GM21447 (cell line): ENCODE results near the gene SDF2L1.
"Not testable (repeated sequence)": the region's sequence is repeated elsewhere in the genome, so short reads cannot be mapped to it uniquely, and the experiment has no call there.

Experiments
- ATAC-seq: cut with Tn5 transposase; IDR thresholded peaks from one replicate; pipeline ENCODE4 v1.9.1; 2021; ENCODE audit not compliant: unreplicated experiment

SDF2L1 gene

GRCh38 chr22:21660904-21661303 is 18.8 kb downstream of the SDF2L1 start:
- ATAC-seq, result no peak

- no peak for ATAC-seq
These were observed 19.9 kb downstream of the SDF2L1 start for GRCh38 chr22:21661991-21662390.

GRCh38 chr22:21663738-21664137 is 21.6 kb downstream of the SDF2L1 start:
- ATAC-seq, result no peak

- no peak for ATAC-seq
These were observed 23.1 kb downstream of the SDF2L1 start for GRCh38 chr22:21665047-21665851.

- ATAC-seq, result no peak
These were observed 24.7 kb downstream of the SDF2L1 start for GRCh38 chr22:21666786-21667185.

- no peak for ATAC-seq
These were observed 26.9 kb downstream of the SDF2L1 start for GRCh38 chr22:21669026-21669425.

- no peak for ATAC-seq
These were observed 30.1 kb downstream of the SDF2L1 start for GRCh38 chr22:21672107-21672629.

- ATAC-seq, result no peak
These were observed 31.6 kb downstream of the SDF2L1 start for GRCh38 chr22:21673534-21674321.

- no peak for ATAC-seq
These were observed 32.6 kb downstream of the SDF2L1 start for GRCh38 chr22:21674638-21675245.

- no peak for ATAC-seq
These were observed 35.7 kb downstream of the SDF2L1 start for GRCh38 chr22:21677606-21678443.

- ATAC-seq, result not testable (repeated sequence)
These were observed 36.7 kb downstream of the SDF2L1 start for GRCh38 chr22:21678842-21679241.

GRCh38 chr22:21679383-21679782 is 37.3 kb downstream of the SDF2L1 start:
- ATAC-seq, result no peak

- no peak for ATAC-seq
These were observed 38.9 kb downstream of the SDF2L1 start for GRCh38 chr22:21680830-21681565.

- ATAC-seq, result no peak
These were observed 39.7 kb downstream of the SDF2L1 start for GRCh38 chr22:21681566-21682370.

GRCh38 chr22:21682385-21683175 is 40.5 kb downstream of the SDF2L1 start:
- no peak for ATAC-seq

- no peak for ATAC-seq
These were observed 41.3 kb downstream of the SDF2L1 start for GRCh38 chr22:21683401-21683811.

GRCh38 chr22:21684492-21685163 is 42.5 kb downstream of the SDF2L1 start:
- no peak for ATAC-seq

GRCh38 chr22:21685164-21685513 is 43.0 kb downstream of the SDF2L1 start:
- no peak for ATAC-seq
